CD4-positive, CD25-positive, alpha-beta regulatory T cell (primary cell): ENCODE measurements around the gene MICU1. TPM values are rescaled to one million over a fixed set of nuclear protein-coding genes. Genes with fewer than 3 reads are reported as not detected.
A peak's percentile ranks its signal among the peaks of the same experiment; 100 is the strongest.

Experiments
- ATAC-seq, 2 donors: fragments of 150-1000 bp; cut with Tn5 transposase; one replicate each; pipeline ENCODE4 v1.10.0; 2021; ENCODE audit warnings: low read depth in 2 of 2, moderate number of reproducible peaks in 2 of 2, moderate library complexity in 1 of 2
- DNase-seq, 3 donors: peaks; one replicate each; pipeline versions ENCODE4 v3.0.0 to v3.0.0-alpha.2; 2012 to 2022; ENCODE audit warnings: mixed read lengths in 1 of 3
- H3K27ac ChIP-seq: one replicate; pipeline ENCODE4 v1.7.0; 2013; ENCODE audit warnings: mild to moderate bottlenecking, low read length; ENCODE audit not compliant: insufficient read depth, poor library complexity, severe bottlenecking
- H3K27me3 ChIP-seq: one replicate; pipeline ENCODE4 v1.7.0; 2013; ENCODE audit warnings: low read length; ENCODE audit not compliant: control insufficient read depth, insufficient read depth
- H3K36me3 ChIP-seq: one replicate; pipeline ENCODE4 v1.7.0; 2013; ENCODE audit warnings: mild to moderate bottlenecking, low read length, moderate library complexity; ENCODE audit not compliant: control insufficient read depth, insufficient read depth
- H3K4me1 ChIP-seq: 2 replicates; pipeline ENCODE4 v1.7.0; 2013; ENCODE audit warnings: mild to moderate bottlenecking, low read length; ENCODE audit not compliant: insufficient read depth, control insufficient read depth, poor library complexity, severe bottlenecking
- H3K4me3 ChIP-seq: one replicate; pipeline ENCODE4 v1.7.0; 2013; ENCODE audit warnings: low read depth, mild to moderate bottlenecking, low read length, moderate library complexity
- H3K9me3 ChIP-seq, 2 experiments: 1 replicate in 1 of 2; 2 replicates in 1 of 2; pipeline ENCODE4 v1.7.0; 2013; ENCODE audit warnings: low read length in 2 of 2, mild to moderate bottlenecking in 1 of 2, moderate library complexity in 1 of 2; ENCODE audit not compliant: control insufficient read depth in 2 of 2
- H3K27ac Mint-ChIP-seq, 3 donors: one replicate each; pipeline ENCODE4 v1.8.0; 2020 to 2022; ENCODE audit warnings: mild to moderate bottlenecking in 3 of 3, mixed read lengths in 3 of 3, moderate library complexity in 2 of 3
- H3K27me3 Mint-ChIP-seq: one replicate; pipeline ENCODE4 v1.8.0; 2022; ENCODE audit warnings: mild to moderate bottlenecking, mixed read lengths
- H3K36me3 Mint-ChIP-seq: one replicate; pipeline ENCODE4 v1.8.0; 2020; ENCODE audit warnings: mixed read lengths
- H3K4me1 Mint-ChIP-seq, 4 donors: one replicate each; pipeline ENCODE4 v1.8.0; 2020 to 2022; ENCODE audit warnings: mixed read lengths in 4 of 4, mild to moderate bottlenecking in 1 of 4
- H3K4me3 Mint-ChIP-seq, 4 donors: one replicate each; pipeline ENCODE4 v1.8.0; 2020 to 2022; ENCODE audit warnings: mild to moderate bottlenecking in 4 of 4, mixed read lengths in 4 of 4, moderate library complexity in 3 of 4
- H3K9me3 Mint-ChIP-seq, 7 donors: one replicate each; pipeline ENCODE4 v1.8.0; 2020 to 2022; ENCODE audit warnings: mixed read lengths in 7 of 7, mild to moderate bottlenecking in 3 of 7, moderate library complexity in 2 of 7
- polyA plus RNA-seq, 4 donors: library from polyadenylated mRNA; unstranded; fragments of 300-500 nt; fragmentation: Illumina TruSeq; gene quantifications; one replicate each; pipeline ENCODE4 v1.2.3, GENCODE V29; 2021
- total RNA-seq: library from RNA; stranded (reverse); gene quantifications from one replicate; pipeline ENCODE4 v1.2.3, GENCODE V29; 2022

Gene MICU1
- total and polyA plus RNA-seq, 5 donors from 2014 or later = 20.2 to 29.6 (median 26.5) TPM

- peaks cover 46% of the 10 kb centered on the region for H3K27me3 Mint-ChIP-seq
These were observed 19.5 kb upstream of the MICU1 start for GRCh38 chr10:72645263-72645858.

GRCh38 chr10:72642318-72642717 lies 16.4 kb upstream of the MICU1 start:
- Histone ChIP-seq H3K4me1 (no peaks in the 10 kb centered on the region), H3K27me3 (peaks cover 1% of the 10 kb centered on the region), H3K4me3 (no peak overlapping the region), H3K36me3 (no peaks in the 10 kb centered on the region), H3K27ac (no peak overlapping the region), H3K9me3 (no peaks in the 10 kb centered on the region)
- Mint-ChIP-seq H3K9me3 (peaks cover 0 to 1% (median 0%) of the 10 kb centered on the region in 7 donors), H3K27me3 (peaks cover 36% of the 10 kb centered on the region), H3K36me3 (no peaks in the 10 kb centered on the region), H3K4me3 (no peak overlapping the region), H3K4me1 (no peaks in the 10 kb centered on the region), H3K27ac (no peak overlapping the region)
- DNase-seq (no peak), ATAC-seq (no peak)

More at GRCh38 chr10:72645263-72645858, 19.5 kb upstream of the MICU1 start:
- H3K27ac ChIP-seq = no peak overlapping the region
- Mint-ChIP-seq H3K36me3 (no peaks in the 10 kb centered on the region), H3K9me3 (no peaks in the 10 kb centered on the region), H3K4me1 (no peaks in the 10 kb centered on the region), H3K4me3 (no peak overlapping the region), H3K27ac (no peak overlapping the region)
- H3K27me3 ChIP-seq = peaks cover 1% of the 10 kb centered on the region
- H3K4me3 ChIP-seq = no peak overlapping the region
- H3K9me3 ChIP-seq = no peaks in the 10 kb centered on the region
- no peaks in the 10 kb centered on the region for H3K4me1 ChIP-seq
- ATAC-seq (no peak), DNase-seq (no peak)
- H3K36me3 ChIP-seq = no peaks in the 10 kb centered on the region

GRCh38 chr10:72639441-72639873 lies 13.6 kb upstream of the MICU1 start:
- Histone ChIP-seq H3K36me3 (no peaks in the 10 kb centered on the region), H3K4me1 (no peaks in the 10 kb centered on the region), H3K27ac (no peak overlapping the region), H3K4me3 (no peak overlapping the region), H3K27me3 (no peaks in the 10 kb centered on the region), H3K9me3 (no peaks in the 10 kb centered on the region)
- no peak for ATAC-seq
- Mint-ChIP-seq H3K4me3 (no peak overlapping the region), H3K36me3 (no peaks in the 10 kb centered on the region), H3K27ac (no peak overlapping the region), H3K4me1 (no peaks in the 10 kb centered on the region), H3K9me3 (peaks cover 0 to 1% (median 0%) of the 10 kb centered on the region in 7 donors), H3K27me3 (peaks cover 18% of the 10 kb centered on the region)
- DNase-seq = no peak

GRCh38 chr10:72638586-72639440 lies 12.9 kb upstream of the MICU1 start:
- H3K9me3 ChIP-seq = no peaks in the 10 kb centered on the region
- H3K27me3 Mint-ChIP-seq = peaks cover 12% of the 10 kb centered on the region
- ATAC-seq = no peak
- H3K4me1 Mint-ChIP-seq = no peaks in the 10 kb centered on the region
- no peaks in the 10 kb centered on the region for H3K4me1 ChIP-seq
- H3K9me3 Mint-ChIP-seq = peaks cover 0 to 1% (median 0%) of the 10 kb centered on the region in 7 donors
- H3K4me3 ChIP-seq = no peak overlapping the region
- H3K4me3 Mint-ChIP-seq = no peak overlapping the region
- H3K36me3 Mint-ChIP-seq = no peaks in the 10 kb centered on the region
- H3K27ac Mint-ChIP-seq = no peak overlapping the region
- H3K36me3 ChIP-seq = no peaks in the 10 kb centered on the region
- no peak for DNase-seq
- no peak overlapping the region for H3K27ac ChIP-seq
- H3K27me3 ChIP-seq = no peaks in the 10 kb centered on the region

GRCh38 chr10:72637398-72637857 lies 11.5 kb upstream of the MICU1 start:
- Mint-ChIP-seq H3K36me3 (no peaks in the 10 kb centered on the region), H3K27ac (no peak overlapping the region), H3K9me3 (peaks cover 0 to 1% (median 0%) of the 10 kb centered on the region in 7 donors), H3K4me1 (no peaks in the 10 kb centered on the region), H3K27me3 (peaks cover 10% of the 10 kb centered on the region), H3K4me3 (no peak overlapping the region)
- no peaks in the 10 kb centered on the region for H3K9me3 ChIP-seq
- no peaks in the 10 kb centered on the region for H3K27me3 ChIP-seq
- no peaks in the 10 kb centered on the region for H3K4me1 ChIP-seq
- ATAC-seq = peak; percentile 43 to 48
- no peaks in the 10 kb centered on the region for H3K36me3 ChIP-seq
- no peak overlapping the region for H3K27ac ChIP-seq
- peak in 1 of 3 donors; percentile 57 for DNase-seq
- no peak overlapping the region for H3K4me3 ChIP-seq

- no peak overlapping the region for H3K27ac ChIP-seq
- H3K27me3 Mint-ChIP-seq = peaks cover 14% of the 10 kb centered on the region
- no peaks in the 10 kb centered on the region for H3K9me3 ChIP-seq
- H3K36me3 ChIP-seq = no peaks in the 10 kb centered on the region
- no peaks in the 10 kb centered on the region for H3K36me3 Mint-ChIP-seq
- no peak overlapping the region for H3K27ac Mint-ChIP-seq
- H3K9me3 Mint-ChIP-seq = no peaks in the 10 kb centered on the region
- ATAC-seq = no peak
- no peak overlapping the region for H3K4me3 ChIP-seq
- H3K4me1 ChIP-seq = peaks cover 10% of the 10 kb centered on the region
- no peak for DNase-seq
- peaks cover 1 to 20% (median 5%) of the 10 kb centered on the region in 4 donors for H3K4me1 Mint-ChIP-seq
- H3K4me3 Mint-ChIP-seq = no peak overlapping the region
- H3K27me3 ChIP-seq = no peaks in the 10 kb centered on the region
These were observed 4.3 kb upstream of the MICU1 start for GRCh38 chr10:72630144-72630543.

- H3K27me3 ChIP-seq = no peaks in the 10 kb centered on the region
- no peaks in the 10 kb centered on the region for H3K9me3 ChIP-seq
- peaks cover 22% of the 10 kb centered on the region for H3K4me1 ChIP-seq
- Mint-ChIP-seq H3K4me1 (peaks cover 9 to 21% (median 18%) of the 10 kb centered on the region in 4 donors), H3K9me3 (no peaks in the 10 kb centered on the region), H3K27ac (peak overlapping the region; percentile 90 to 98 (median 97)), H3K4me3 (peak overlapping the region; percentile 97 to 100 (median 100)), H3K27me3 (no peaks in the 10 kb centered on the region), H3K36me3 (peaks cover 3% of the 10 kb centered on the region)
- H3K36me3 ChIP-seq = no peaks in the 10 kb centered on the region
- ATAC-seq (no peak), DNase-seq (no peak)
- H3K4me3 ChIP-seq = peak overlapping the region; percentile 95
- no peak overlapping the region for H3K27ac ChIP-seq
These were observed 520 bp upstream of the MICU1 start for GRCh38 chr10:72626444-72626754.
